H54 (cell line): ENCODE data around the gene GCNT2.
A peak's percentile ranks its signal among the peaks of the same experiment; 100 is the strongest.

ENCODE experiments used
- DNase-seq: peaks from one replicate; pipeline ENCODE4 v3.0.0; 2011; ENCODE audit warnings: low spot score, mixed read lengths; ENCODE audit not compliant: insufficient read length
- FAIRE-seq: peaks from 3 replicates; lab custom pipeline; 2011; peaks lifted over from hg19 to GRCh38; lab: Jason Lieb, UNC
- POLR2A ChIP-seq: IDR thresholded peaks from 2 replicates; pipeline ENCODE4 v1.6.1; 2011; ENCODE audit warnings: low read depth, mild to moderate bottlenecking, low read length

Gene GCNT2

GRCh38 chr6:10547809-10548208 lies 26.7 kb downstream of the GCNT2 start:
- TF ChIP-seq POLR2A: no peak
- no peak for FAIRE-seq
- no peak for DNase-seq

- no peak for DNase-seq
- TF ChIP-seq POLR2A: no peak
- no peak for FAIRE-seq
Measured at GRCh38 chr6:10550764-10551163, 29.6 kb downstream of the GCNT2 start.

- TF ChIP-seq POLR2A: no peak
- FAIRE-seq: no peak
- no peak for DNase-seq
Measured at GRCh38 chr6:10552270-10552810, 31.2 kb downstream of the GCNT2 start.

DNA sequence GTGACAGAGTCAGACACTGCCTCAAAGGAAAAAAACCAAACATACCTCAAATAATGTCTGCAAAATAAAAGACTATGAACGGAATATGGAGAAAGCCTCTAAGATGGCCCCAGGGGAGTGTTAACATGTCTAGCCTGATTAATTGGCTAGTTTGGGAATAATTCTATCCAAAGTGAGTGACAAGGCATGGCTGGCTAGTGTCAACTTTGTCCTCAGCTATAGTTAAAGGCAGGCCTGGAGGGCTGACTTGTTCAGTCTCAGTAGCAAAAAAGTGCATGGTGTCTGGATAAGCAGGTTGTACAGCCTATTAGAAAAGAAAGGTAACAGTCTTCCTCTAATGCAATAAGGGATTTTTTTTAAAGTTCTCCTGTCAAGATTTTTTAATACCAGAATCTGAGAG lies 32.7 kb downstream of the GCNT2 start:
- DNase-seq: no peak
- no peak for TF ChIP-seq POLR2A
- FAIRE-seq: no peak

GRCh38 chr6:10554826-10555225 lies 33.7 kb downstream of the GCNT2 start:
- TF ChIP-seq POLR2A: no peak
- DNase-seq (no peak), FAIRE-seq (no peak)

GRCh38 chr6:10555625-10556309 lies 34.6 kb downstream of the GCNT2 start:
- DNase-seq (peak; percentile 40), FAIRE-seq (peak; percentile 20)
- no peak for TF ChIP-seq POLR2A

- no peak for FAIRE-seq
- TF ChIP-seq POLR2A: no peak
- no peak for DNase-seq
Measured at GRCh38 chr6:10556589-10556988, 35.4 kb downstream of the GCNT2 start.

GRCh38 chr6:10556992-10557391 lies 35.8 kb downstream of the GCNT2 start:
- DNase-seq (no peak), FAIRE-seq (no peak)
- no peak for TF ChIP-seq POLR2A

- DNase-seq: no peak
- no peak for TF ChIP-seq POLR2A
- no peak for FAIRE-seq
Measured at GRCh38 chr6:10557913-10558312, 36.8 kb downstream of the GCNT2 start.

DNA sequence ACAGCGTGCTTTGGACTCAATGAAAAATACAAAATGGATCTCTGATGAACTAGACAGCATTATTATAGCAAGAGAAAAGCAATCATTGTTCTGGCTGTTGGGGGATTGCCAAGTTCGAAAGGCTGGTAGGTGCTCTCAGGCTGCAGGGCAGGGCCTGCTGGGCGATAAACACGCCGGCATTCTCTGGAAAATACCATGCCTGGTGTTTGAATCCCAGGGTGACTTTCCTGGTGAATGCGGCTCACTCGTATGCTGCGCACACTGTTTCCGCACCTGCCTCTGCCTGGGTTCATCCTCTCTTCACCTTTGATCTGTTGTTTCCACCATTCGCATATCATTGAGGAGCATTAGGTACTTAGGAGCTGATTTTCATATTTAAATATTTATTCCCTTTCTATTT lies 37.4 kb downstream of the GCNT2 start:
- TF ChIP-seq POLR2A: no peak
- FAIRE-seq (no peak), DNase-seq (no peak)

DNA sequence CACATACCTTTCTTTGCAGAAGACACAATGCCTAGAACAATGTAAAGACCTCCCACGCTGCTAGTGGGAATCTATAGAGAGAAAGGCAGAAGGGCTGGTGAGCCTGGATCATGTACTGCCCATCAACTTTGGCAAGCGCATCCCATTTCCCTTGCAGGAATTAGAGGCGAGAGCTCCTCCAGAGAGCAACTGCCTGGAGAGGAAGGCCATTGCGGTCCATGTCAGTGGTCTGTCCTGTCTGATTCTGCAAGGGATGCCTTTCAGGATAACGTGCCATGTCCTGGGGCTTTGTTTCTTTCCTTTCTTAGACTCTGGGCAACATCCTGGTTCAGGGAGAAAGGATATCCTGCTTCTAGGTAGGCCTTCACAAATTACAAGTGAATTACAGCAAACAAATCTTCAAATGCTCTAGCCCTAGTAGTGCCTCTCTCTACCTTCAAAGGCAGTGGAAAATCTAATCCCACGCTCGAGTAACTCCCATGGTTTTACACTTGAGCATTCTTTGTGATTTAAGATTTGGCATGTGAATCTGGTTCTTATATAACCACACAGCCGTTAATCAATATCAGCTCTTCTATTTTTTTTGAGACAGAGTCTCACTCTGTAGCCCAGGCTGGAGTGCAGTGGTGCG lies 38.5 kb downstream of the GCNT2 start:
- no peak for TF ChIP-seq POLR2A
- DNase-seq (no peak), FAIRE-seq (no peak)

DNA sequence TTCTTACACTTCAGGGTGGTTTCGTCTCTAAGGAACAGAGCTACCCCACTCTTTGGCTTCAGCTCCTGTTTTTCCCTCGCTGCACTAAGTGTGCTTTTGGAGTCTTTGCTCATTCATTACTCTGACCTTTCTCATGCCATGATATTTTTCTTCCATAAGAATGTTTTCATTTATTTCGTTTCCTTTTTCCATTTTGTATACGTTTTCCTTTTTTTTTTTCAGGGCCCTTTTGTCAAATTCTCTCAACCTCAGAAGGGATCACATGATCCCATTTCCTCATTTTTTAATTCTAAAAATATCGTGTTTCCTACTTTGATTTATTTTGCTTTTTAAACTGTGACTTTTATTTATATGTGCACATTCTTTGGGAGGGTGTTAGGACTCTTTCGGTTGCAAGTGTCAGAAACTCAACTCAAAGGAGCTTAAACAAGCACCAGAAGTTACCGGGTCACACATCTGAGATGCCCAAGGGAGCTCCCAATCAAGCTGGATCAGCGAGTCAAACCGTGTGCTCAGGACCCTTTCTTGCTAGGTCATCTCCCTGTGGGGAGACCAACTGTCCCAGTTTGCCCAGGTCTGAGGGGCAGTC lies 40.6 kb downstream of the GCNT2 start:
- DNase-seq: no peak
- FAIRE-seq: no peak
- TF ChIP-seq POLR2A: no peak

DNA sequence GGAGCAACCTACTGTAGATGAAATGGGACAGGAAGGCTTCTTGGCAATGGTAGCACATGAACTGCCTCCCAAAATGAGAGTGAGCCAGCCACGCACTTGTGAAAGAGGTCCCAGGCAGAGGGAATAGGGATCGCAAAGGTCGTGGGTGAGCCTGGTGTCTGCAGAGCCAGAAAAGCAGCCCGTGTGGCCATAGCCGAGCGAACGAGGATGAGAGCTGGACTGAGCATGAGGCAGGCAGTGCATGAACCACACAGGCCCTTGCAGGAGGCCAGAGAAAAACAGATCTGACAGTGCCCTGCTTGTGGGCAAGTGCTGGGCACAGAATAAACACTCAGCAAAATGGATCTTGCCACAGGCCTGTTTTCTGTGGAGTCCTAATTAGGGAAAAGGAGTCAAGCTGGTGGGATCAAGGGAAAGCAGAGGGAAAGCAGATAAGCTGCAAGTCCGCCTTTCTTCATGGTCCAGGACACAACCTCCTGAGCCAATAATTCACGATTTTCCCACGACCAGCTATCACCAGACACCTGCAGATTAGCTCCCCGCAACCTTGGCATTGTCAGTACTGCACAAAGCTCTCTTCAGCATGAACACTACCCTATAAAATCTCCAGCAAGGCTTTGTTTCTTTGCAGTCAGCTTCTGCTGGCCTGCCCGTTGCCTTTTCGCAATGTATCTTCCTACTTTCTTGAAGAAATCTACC lies 44.0 kb downstream of the GCNT2 start:
- no peak for TF ChIP-seq POLR2A
- DNase-seq: no peak
- FAIRE-seq: no peak

GRCh38 chr6:10565913-10566312 lies 44.8 kb downstream of the GCNT2 start:
- DNase-seq: no peak
- TF ChIP-seq POLR2A: no peak
- FAIRE-seq: no peak
